Measurements from ENCODE around the gene KIN.
"Not testable (repeated sequence)": the region's sequence is repeated elsewhere in the genome, so short reads cannot be mapped to it uniquely, and the experiment has no call there.

The KIN gene

DNA sequence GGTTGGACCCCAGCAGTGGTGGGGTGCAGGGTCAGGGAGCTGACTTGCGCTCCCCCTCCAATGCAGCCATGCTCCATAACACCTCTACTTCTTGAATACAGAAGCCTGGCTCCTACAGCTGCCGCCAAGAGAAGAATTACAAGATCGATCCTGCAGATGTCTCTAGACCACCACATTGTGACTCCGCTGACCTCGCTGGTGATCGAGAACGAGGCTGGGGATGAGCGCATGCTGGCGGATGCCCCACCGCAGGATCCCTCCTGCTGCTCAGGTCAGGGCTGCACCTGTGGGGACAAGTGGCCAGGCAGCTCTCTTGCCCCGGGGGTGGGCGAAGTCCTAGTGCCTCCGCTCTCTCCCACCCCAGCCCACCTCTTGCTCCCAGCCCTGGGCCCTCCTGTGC lies 53.0 kb downstream of the KIN start:
- no peak for DNase-seq (ENCODE audit: low spot score)

DNA sequence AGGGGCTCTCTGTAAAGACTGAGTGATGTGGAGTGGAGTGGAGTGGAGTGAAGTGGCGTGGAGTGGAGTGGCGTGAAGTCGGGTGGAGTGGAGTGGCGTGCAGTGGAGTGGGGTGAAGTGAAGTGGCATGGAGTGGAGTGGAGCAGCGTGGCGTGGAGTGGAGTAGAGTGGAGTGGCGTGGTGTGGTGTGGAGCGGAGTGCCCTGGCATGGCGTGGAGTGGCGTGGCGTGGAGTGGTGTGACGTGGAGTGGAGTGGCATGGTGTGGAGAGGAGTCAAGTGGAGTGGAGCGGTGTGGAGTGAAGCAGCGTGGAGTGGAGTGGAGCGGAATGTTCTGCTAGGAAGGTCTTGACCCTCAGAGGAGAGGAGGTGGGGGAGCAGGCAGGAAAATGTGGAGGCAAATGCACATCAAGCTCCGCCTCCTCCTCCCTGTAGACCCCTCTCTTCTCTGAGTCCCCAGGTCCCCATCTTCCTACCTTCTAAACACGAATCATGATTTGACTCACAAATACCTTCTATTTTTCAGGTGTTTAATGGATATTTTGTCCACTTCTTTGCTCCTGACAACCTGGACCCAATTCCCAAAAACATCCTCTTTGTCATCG lies 64.8 kb downstream of the KIN start:
- no peak for DNase-seq (ENCODE audit: low spot score)

DNA sequence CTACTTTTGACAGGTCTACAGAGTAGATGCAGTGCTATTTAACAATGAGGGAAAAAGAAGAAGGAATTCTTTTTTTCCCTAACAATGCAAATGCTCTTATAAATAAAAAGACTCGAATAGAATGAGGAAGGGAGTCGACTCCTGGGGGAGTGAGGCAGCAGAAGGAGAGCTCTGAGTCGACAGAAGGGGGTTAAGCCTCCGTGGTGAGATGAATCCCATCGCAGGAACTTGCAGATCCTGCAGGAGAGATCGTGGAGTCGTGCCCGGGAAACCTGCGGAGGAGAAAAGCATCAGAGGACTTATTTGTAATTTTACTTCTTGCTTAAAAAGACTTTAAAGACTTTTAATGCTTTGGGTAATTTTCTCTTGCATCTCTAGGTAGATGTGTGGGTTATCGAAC lies 67.3 kb downstream of the KIN start:
- no peak for DNase-seq (ENCODE audit: low spot score)

DNA sequence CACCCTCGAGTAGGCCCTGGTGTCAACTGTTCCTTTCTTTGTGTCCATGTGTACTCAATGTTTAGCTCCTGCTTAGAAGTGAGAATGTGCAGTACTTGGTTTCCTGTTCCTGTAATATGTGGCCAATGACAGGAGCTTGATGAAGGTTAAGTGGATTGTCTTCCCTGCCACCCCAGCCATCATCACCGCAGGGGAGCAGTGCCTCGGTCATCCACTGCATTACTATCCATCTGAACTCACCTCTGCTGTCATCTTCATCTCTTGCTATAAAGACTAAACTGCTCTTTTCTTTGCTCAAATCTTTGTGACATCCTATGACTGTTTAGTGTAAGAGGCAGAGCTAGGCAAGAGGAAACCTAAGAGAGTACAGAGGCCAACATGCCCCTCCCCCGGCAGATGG lies 69.1 kb downstream of the KIN start:
- DNase-seq (ENCODE audit: low spot score): no peak

DNA sequence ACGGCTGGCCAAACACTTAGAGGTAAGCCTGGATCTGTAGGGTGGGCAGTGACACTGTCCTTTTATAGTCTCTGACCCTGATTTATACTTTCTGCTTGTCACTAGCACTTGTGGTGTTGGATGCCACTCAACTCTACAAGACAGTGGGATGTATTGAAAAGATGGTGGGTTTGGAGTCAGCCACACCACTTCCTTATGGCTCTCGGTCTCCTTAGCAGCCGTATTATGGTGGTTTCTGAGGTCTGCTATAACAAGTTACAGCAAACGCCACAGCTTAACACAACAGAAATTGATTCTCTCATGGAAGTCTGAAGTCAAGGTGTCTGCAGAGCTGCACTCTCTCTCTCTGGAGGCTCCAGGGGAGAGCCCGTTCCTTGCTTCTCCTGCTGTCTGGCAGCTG lies 70.0 kb downstream of the KIN start:
- DNase-seq (ENCODE audit: low spot score): no peak

- DNase-seq (ENCODE audit: low spot score): no peak
Observed at GRCh38 chr10:7715515-7715914, 72.3 kb downstream of the KIN start.

DNA sequence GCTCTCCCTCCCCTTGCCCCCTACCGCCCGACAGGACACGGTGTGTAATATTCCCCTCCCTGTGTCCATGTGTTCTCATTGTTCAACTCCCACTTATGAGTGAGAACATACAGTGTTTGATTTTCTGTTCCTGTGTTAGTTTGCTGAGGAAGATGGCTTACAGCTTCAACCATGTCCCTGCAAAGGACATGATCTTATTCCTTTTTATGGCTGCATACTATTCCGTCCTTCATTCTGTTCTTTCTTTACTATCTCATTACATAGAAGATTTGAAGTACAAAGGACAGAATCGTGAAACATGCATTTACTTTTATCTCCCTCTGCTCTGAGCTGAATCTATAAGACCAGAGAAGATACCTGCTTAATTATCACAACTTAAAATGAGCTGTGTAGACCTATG lies 76.7 kb downstream of the KIN start:
- not testable (repeated sequence) for DNase-seq (ENCODE audit: low spot score)

GRCh38 chr10:7710446-7710845 lies 77.3 kb downstream of the KIN start:
- no peak for DNase-seq (ENCODE audit: low spot score)

DNA sequence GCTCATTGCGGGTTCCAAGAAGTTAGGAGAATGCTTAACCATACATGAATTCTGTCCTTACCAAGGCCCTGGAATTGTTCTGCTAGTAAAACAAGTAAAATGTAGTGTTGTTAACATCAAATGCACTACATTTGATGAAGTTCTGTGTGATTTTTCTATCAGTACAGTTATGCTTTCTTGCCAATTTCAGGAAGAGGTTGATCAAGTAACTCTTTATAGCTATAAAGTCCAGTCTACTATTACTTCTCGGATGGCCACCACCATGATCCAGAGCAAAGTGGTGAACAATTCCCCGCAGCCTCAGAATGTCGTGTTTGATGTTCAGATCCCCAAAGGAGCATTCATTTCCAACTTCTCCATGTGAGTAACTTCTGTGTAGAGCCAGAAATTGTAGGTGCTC lies 79.0 kb downstream of the KIN start:
- no peak for DNase-seq (ENCODE audit: low spot score)

DNA sequence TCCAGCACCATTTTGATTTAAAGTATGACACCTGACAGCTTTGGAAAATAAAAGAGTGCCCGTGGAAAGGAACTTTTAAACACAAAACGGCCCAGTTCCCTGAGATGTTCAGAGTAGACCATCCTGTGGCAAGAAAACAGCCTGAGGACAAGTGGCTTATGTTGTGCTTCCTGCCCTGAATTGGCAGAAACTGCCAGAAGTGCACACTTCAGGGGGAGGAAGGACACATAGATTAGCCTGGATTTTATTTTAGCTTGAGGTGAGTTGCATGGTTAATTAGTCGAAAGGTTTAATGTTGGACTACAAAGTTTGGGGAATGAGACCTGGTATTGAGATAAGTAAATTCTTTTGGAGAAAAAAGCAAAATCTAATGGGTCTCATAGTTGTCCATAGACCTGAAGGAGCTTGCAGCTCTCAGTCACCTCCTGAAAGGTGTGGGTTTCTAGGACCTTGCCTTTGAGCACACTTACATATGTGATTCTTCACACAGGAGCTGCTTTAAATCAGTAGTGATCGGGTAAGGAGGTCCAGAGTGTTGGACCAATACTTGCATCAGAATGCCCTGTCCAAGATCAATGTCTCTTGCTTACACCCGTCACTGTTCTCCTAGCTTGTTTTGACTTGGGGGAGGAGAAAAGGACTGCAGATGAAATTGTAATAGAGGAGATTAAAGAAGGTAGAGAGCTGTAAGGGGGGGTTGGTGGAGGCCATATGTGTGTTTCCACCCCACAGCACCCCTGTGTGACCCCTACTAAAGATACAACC lies 79.8 kb downstream of the KIN start:
- no peak for DNase-seq (ENCODE audit: low spot score)

GRCh38 chr10:7707102-7707501 lies 80.7 kb downstream of the KIN start:
- DNase-seq (ENCODE audit: low spot score): peak; percentile 33

DNA sequence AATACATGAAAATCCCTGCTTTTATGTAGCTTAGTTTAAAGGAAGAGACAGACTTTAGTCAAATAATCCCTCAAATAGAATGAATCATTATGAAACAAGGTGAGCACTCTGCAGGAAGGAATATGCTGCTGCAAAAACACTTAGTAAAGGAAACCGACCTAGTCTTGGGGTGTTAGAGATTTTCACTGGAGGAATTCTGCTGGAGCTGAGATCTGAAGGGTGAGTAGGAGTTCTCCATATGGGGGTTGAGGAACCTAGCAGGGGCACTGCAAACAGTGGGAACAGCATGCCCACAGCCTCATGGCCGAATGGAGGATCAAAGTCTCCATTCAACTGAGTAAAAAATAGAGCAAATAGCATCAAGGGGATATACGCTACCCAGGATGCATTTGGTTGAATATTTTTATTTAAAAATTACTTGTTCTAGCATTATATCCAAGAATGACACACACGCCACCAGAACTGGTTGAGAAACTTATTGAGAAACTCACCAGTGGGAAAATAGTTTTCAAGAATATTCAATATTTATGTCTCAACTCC lies 81.2 kb downstream of the KIN start:
- no peak for DNase-seq (ENCODE audit: low spot score)

GRCh38 chr10:7705341-7705740 lies 82.5 kb downstream of the KIN start:
- DNase-seq (ENCODE audit: low spot score): no peak

GRCh38 chr10:7704071-7705016 lies 83.4 kb downstream of the KIN start:
- no peak for DNase-seq (ENCODE audit: low spot score)

DNA sequence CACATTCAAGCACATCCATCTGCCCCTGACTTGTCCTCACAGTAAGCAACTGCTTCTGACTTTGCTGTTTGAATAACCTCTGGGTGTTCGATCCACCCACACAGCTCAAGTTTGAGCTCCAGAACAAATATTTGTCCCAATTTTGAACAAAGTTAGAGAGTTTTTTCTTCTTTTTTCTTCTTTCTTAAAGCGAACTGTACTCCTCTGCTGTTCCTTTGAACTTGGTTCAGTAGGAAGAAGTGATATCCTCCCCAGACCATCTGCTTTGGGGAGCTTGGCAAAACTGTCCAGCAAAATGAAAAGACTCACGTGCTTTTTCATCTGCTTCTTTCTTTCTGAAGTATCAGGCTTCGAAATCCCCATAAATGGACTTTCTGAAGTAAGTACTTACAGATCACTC lies 84.7 kb downstream of the KIN start, which contains the start of gene ITIH2:
TSS of gene ITIH2 (plus strand) at position 177 of the 400 bp plus-strand sequence. CDS start at position 296, 119 bp downstream.
- DNase-seq (ENCODE audit: low spot score): no peak

GRCh38 chr10:7702288-7702812 lies 85.4 kb downstream of the KIN start:
- DNase-seq (ENCODE audit: low spot score): no peak

DNA sequence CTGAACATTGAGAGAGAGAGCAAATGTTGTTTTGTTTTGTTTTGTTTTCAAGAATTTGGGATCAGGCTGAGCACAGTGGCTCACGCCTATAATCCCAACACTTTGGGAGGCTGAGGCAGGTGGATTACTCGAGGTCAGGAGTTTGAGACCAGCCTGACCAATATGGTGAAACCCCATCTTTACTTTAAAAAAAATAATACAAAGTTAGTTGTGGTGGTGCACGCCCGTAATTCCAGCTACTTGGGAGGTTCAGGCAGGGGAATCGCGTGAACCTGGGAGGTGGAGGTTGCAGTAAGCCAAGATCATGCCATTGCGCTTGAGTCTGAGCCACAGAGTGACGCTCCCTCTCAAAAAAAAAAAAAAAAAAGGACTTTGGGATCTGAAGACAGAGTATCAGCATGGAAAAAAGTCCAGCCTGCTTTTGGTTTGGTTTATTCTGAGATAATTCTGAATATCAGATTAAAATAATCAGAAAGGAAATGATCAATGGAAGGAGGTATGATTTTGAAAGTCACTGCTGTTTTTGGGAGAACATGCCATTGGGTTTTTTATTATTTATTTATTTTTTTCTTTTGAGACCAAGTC lies 86.5 kb downstream of the KIN start:
- no peak for DNase-seq (ENCODE audit: low spot score)

Data from HuH-7.5 (cell line).